ENCODE measurements around the gene DRICH1.
"Not testable (repeated sequence)": the region's sequence is repeated elsewhere in the genome, so short reads cannot be mapped to it uniquely, and the experiment has no call there.

DRICH1 gene

DNA sequence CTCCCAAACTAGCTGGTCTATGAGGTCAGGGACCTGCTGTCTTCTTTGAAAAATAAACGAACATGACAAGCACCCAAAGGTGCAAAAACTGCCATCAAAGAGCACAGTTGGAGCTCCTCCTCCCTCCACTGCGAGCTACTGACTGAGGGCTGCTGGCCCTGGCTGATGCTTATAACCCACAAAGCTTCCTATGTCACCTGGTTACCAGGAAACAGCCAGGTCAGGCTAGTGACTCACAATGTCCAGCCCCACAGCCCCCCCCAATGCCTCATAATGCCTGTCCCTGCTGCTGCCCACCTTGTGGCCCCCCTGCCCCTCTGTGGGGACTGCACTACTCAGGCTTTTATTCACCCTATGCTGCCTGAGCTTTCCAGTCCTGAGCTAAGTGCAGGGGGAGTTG is at the start of gene DRICH1:
Gene DRICH1 (minus strand): TSS at position 144 of the 400 bp plus-strand sequence. CDS start 298 bp downstream, outside the sequence.
- Histone ChIP-seq H3K36me3 (ENCODE audit: insufficient read depth, low read length) (no peaks in the 10 kb centered on the region), H3K4me1 (ENCODE audit: insufficient read depth, low read length) (no peaks in the 10 kb centered on the region)

DNA sequence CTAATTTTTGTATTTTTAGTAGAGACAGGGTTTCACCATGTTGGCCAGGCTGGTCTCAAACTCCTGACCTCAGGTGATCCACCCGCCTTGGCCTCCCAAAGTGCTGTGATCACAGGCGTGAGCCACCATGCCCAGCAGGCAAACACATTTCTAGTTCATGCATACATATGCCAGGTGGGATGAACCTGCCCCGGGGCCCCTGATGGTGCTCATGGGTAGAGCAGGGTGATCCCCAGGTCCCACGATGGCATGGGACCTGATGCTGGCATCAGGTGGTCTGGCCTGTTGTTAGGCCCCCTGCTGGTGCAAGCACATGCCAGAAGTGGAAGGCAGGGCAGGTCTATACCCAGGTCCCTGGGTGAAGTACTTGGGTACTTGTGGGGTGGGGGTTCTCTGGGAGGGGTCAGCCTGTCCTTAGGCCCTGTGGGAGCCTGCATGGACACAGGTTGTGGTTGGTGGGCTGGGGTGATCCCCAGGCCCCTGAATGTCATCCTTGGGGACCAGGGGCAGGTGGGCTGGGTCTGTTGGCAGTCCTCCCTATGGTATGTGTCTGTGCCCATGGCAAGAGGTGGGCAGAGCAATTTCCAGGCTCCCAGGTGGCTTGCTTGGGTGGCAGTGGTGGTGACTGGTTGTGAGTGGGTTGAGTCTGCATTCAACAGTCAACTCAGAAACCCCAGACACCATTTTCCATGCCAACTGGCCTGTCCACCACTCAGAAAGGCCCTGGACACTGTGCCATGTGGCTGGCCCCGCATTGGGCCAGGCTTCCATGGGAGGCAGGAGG is 49.1 kb upstream of the DRICH1 start:
- H3K27ac ChIP-seq (ENCODE audit: low read depth, low read length): no peak overlapping the region
- H3K9ac ChIP-seq (ENCODE audit: low read length): no peak overlapping the region
- peaks cover 4% of the 10 kb centered on the region for H3K36me3 ChIP-seq (ENCODE audit: insufficient read depth, low read length)
- no peaks in the 10 kb centered on the region for H3K27me3 ChIP-seq (ENCODE audit: control insufficient read depth in 1 of 2, insufficient read depth in 2 of 2, low read length in 2 of 2)
- no peaks in the 10 kb centered on the region for H3K9me3 ChIP-seq (ENCODE audit: low read length)
- no peaks in the 10 kb centered on the region for H3K4me1 ChIP-seq (ENCODE audit: insufficient read depth, low read length)
- no peak overlapping the region for H3K4me3 ChIP-seq (ENCODE audit: low read depth in 1 of 2, low read length in 2 of 2)

More for the DNA sequence above, at the start of gene DRICH1:
- Histone ChIP-seq H3K9ac (ENCODE audit: low read length) (no peak within 1 kb of the TSS), H3K27ac (ENCODE audit: low read depth, low read length) (no peak within 1 kb of the TSS), H3K9me3 (ENCODE audit: low read length) (no peaks in the 10 kb centered on the region), H3K4me3 (ENCODE audit: low read depth in 1 of 2, low read length in 2 of 2) (no peak within 1 kb of the TSS), H3K27me3 (ENCODE audit: control insufficient read depth in 1 of 2, insufficient read depth in 2 of 2, low read length in 2 of 2) (no peaks in the 10 kb centered on the region)

DNA sequence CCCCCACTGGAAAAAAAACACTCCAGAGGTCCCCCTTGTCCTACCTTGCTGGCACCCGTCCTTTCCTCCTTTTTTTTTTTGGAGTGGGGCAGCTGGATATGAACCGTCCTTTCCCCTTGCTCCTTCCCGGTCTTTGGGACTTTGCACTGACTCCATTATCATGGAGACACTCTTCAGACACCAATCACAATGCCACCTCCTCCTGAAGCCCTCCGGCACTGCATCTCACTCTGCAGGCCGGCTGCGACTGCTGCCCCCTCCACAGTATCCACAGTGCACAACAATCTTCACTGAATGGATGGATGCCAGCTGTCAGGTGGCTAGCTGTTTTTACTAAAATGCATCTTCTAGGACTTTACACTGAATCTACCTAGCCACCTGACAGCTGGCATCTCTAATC is 46.0 kb upstream of the DRICH1 start:
- no peaks in the 10 kb centered on the region for H3K27me3 ChIP-seq (ENCODE audit: control insufficient read depth in 1 of 2, insufficient read depth in 2 of 2, low read length in 2 of 2)
- no peak overlapping the region for H3K9ac ChIP-seq (ENCODE audit: low read length)
- no peak overlapping the region for H3K27ac ChIP-seq (ENCODE audit: low read depth, low read length)
- no peak overlapping the region for H3K4me3 ChIP-seq (ENCODE audit: low read depth in 1 of 2, low read length in 2 of 2)
- no peaks in the 10 kb centered on the region for H3K9me3 ChIP-seq (ENCODE audit: low read length)
- no peaks in the 10 kb centered on the region for H3K4me1 ChIP-seq (ENCODE audit: insufficient read depth, low read length)
- H3K36me3 ChIP-seq (ENCODE audit: insufficient read depth, low read length): no peaks in the 10 kb centered on the region

DNA sequence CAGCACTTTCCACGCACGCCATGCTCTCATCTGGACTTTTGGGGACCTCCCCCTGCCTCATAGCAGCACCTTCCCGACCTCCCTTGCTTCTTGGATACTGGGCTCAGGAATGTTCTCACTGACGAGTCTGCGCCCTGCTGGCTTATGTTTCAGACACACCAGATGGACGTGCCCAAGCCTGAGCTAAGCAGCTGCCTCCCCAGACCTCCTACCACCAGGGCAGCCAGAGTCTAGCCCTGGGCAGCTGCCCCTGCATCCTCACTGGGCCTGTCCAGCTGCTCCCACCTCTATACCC is 45.5 kb upstream of the DRICH1 start:
- H3K4me3 ChIP-seq (ENCODE audit: low read depth in 1 of 2, low read length in 2 of 2): no peak overlapping the region
- H3K4me1 ChIP-seq (ENCODE audit: insufficient read depth, low read length): no peaks in the 10 kb centered on the region
- no peaks in the 10 kb centered on the region for H3K27me3 ChIP-seq (ENCODE audit: control insufficient read depth in 1 of 2, insufficient read depth in 2 of 2, low read length in 2 of 2)
- no peak overlapping the region for H3K9ac ChIP-seq (ENCODE audit: low read length)
- no peak overlapping the region for H3K27ac ChIP-seq (ENCODE audit: low read depth, low read length)
- H3K9me3 ChIP-seq (ENCODE audit: low read length): no peaks in the 10 kb centered on the region
- no peaks in the 10 kb centered on the region for H3K36me3 ChIP-seq (ENCODE audit: insufficient read depth, low read length)

DNA sequence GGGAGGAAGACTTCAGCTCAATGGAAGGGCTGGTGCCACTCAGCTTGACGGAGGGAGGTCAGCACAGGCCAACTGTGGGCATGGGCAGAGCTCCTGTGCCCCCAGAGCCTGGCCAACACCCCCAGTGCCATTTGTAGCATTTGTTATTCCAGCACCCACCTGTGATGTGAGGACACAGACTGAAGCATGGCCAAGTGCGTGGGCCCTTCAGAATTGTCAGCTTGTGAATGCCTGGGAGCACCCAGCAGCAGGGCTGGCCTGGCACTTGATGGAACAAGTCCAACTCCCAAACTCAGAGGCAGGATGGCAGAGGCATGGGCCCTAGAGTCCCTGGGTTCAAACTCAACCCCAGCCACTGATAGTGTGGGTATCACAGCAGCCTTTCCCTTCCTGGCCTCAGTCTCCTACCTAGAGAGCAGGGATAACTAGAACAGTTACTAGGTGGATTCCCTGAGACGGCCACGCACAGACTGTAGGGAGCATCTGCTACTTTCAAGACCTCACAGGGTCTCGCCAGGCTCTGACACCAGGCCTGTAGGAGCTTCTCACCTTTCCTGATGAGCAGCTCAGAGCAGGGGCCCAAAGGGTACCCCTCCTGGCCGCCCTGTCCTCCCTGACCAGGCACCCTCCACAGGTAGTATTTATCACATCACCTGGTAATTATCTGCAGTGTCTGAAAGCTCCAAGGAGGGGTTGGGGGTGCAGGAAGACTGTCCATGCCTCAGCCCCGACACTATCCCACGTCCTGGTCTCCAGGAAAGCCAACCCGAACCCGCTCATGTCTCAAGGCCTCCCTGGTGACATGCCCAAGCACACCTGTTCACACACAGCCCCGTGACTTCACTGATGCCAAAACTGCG is 45.0 kb upstream of the DRICH1 start:
- not testable (repeated sequence) for H3K27me3 ChIP-seq (ENCODE audit: control insufficient read depth in 1 of 2, insufficient read depth in 2 of 2, low read length in 2 of 2); H3K9me3 ChIP-seq (ENCODE audit: low read length); H3K9ac ChIP-seq (ENCODE audit: low read length); H3K4me1 ChIP-seq (ENCODE audit: insufficient read depth, low read length); H3K4me3 ChIP-seq (ENCODE audit: low read depth in 1 of 2, low read length in 2 of 2); H3K27ac ChIP-seq (ENCODE audit: low read depth, low read length); H3K36me3 ChIP-seq (ENCODE audit: insufficient read depth, low read length)

DNA sequence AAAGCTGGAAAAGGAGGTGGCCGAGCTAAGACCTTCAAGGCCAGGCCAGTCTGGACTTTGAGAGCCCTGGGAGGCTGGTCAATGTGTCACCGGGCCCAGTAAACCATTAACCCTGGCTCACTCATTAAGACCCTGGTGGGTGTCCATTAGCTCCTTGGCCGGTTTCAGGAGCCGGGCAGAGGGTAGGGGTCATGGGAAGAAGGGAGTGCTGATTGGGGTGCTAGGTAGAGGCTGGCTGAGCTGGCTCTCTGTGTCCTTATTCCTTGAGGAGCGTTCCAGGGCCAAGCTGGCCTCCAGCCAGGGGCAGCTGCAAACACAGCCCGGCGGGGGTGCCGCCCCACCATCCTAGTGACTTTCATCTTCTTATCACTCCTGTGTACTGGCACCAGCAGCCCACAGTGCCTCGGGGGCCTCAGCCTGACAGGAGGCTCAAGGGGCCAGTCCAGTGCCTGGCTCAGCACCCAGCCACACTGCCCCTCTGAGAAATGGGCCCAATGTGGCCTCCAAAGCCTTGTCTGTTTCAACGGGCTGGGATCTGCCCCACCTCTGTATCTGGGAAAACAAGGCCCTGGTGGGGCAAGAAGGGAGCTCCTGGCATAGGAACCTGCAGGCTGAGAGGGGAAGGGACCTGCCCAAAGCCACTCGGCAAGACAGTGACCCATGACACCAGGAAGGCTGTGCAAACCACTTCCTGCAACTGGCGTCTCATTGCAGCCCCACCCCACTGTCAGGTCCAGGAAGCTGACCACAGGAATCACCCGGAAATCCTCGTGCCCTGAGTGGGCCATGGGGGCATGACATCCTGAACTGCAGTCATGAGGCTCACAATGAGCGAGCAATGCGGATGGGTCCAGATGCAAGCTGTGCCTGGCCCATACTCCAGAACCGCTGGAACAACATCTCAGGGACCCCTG is 43.6 kb upstream of the DRICH1 start:
- Histone ChIP-seq H3K9me3 (ENCODE audit: low read length) (no peaks in the 10 kb centered on the region), H3K36me3 (ENCODE audit: insufficient read depth, low read length) (no peaks in the 10 kb centered on the region), H3K27me3 (ENCODE audit: control insufficient read depth in 1 of 2, insufficient read depth in 2 of 2, low read length in 2 of 2) (no peaks in the 10 kb centered on the region), H3K4me3 (ENCODE audit: low read depth in 1 of 2, low read length in 2 of 2) (no peak overlapping the region), H3K9ac (ENCODE audit: low read length) (no peak overlapping the region), H3K27ac (ENCODE audit: low read depth, low read length) (no peak overlapping the region), H3K4me1 (ENCODE audit: insufficient read depth, low read length) (no peaks in the 10 kb centered on the region)

DNA sequence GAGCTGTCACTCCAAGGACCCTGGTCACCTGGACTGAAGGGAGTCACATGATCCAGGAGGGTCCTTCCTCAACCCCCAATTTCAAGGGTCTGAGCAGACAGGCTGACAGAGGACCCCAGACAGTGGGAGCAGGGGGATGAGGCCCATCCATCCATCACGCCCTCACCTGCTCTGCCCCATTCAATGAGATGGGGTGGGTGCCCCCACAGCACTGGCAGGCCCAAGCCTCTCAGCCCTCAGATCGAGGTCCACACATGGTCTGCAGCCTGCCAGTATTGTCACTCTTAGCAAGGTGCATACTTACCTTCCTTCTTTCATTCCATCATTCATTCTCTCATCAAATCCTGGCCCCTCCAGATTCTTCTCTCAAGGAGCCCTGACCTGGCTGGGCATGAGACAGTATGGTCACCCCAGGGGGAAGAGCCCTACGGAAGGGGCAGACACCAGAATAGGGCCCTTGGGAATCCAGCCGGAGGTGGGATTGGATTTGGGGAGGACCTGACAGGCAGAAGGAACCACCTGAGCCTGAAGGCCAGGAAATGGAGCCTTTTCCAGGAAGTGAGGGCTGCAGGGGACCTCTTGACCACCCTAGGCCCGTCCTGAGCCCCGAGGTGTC is 42.9 kb upstream of the DRICH1 start:
- H3K27me3 ChIP-seq (ENCODE audit: control insufficient read depth in 1 of 2, insufficient read depth in 2 of 2, low read length in 2 of 2); H3K4me3 ChIP-seq (ENCODE audit: low read depth in 1 of 2, low read length in 2 of 2); H3K9ac ChIP-seq (ENCODE audit: low read length); H3K4me1 ChIP-seq (ENCODE audit: insufficient read depth, low read length); H3K9me3 ChIP-seq (ENCODE audit: low read length); H3K27ac ChIP-seq (ENCODE audit: low read depth, low read length); H3K36me3 ChIP-seq (ENCODE audit: insufficient read depth, low read length): not testable (repeated sequence)

GRCh38 chr22:23673826-23674690 is 41.9 kb upstream of the DRICH1 start:
- H3K36me3 ChIP-seq (ENCODE audit: insufficient read depth, low read length): no peaks in the 10 kb centered on the region
- no peaks in the 10 kb centered on the region for H3K9me3 ChIP-seq (ENCODE audit: low read length)
- H3K27me3 ChIP-seq (ENCODE audit: control insufficient read depth in 1 of 2, insufficient read depth in 2 of 2, low read length in 2 of 2): no peaks in the 10 kb centered on the region
- no peak overlapping the region for H3K27ac ChIP-seq (ENCODE audit: low read depth, low read length)
- H3K9ac ChIP-seq (ENCODE audit: low read length): no peak overlapping the region
- H3K4me1 ChIP-seq (ENCODE audit: insufficient read depth, low read length): no peaks in the 10 kb centered on the region
- no peak overlapping the region for H3K4me3 ChIP-seq (ENCODE audit: low read depth in 1 of 2, low read length in 2 of 2)

GRCh38 chr22:23673050-23673620 is 41.0 kb upstream of the DRICH1 start:
- H3K9ac ChIP-seq (ENCODE audit: low read length): no peak overlapping the region
- no peaks in the 10 kb centered on the region for H3K9me3 ChIP-seq (ENCODE audit: low read length)
- H3K36me3 ChIP-seq (ENCODE audit: insufficient read depth, low read length): no peaks in the 10 kb centered on the region
- H3K4me1 ChIP-seq (ENCODE audit: insufficient read depth, low read length): no peaks in the 10 kb centered on the region
- no peak overlapping the region for H3K27ac ChIP-seq (ENCODE audit: low read depth, low read length)
- no peaks in the 10 kb centered on the region for H3K27me3 ChIP-seq (ENCODE audit: control insufficient read depth in 1 of 2, insufficient read depth in 2 of 2, low read length in 2 of 2)
- H3K4me3 ChIP-seq (ENCODE audit: low read depth in 1 of 2, low read length in 2 of 2): no peak overlapping the region

- not testable (repeated sequence) for H3K27ac ChIP-seq (ENCODE audit: low read depth, low read length); H3K9ac ChIP-seq (ENCODE audit: low read length); H3K4me3 ChIP-seq (ENCODE audit: low read depth in 1 of 2, low read length in 2 of 2); H3K9me3 ChIP-seq (ENCODE audit: low read length); H3K36me3 ChIP-seq (ENCODE audit: insufficient read depth, low read length); H3K4me1 ChIP-seq (ENCODE audit: insufficient read depth, low read length); H3K27me3 ChIP-seq (ENCODE audit: control insufficient read depth in 1 of 2, insufficient read depth in 2 of 2, low read length in 2 of 2)
These were observed 40.4 kb upstream of the DRICH1 start for GRCh38 chr22:23672307-23673049.

All from muscle layer of colon (tissue), 2 donors.